K562 (cell line): ENCODE results near the gene GLI3.

Experiments
- FOXM1 ChIP-seq, 2 experiments: fragments of 450-650 bp in 1 of 2; sonication (generic) in 1 of 2; formaldehyde crosslinking in 1 of 2; IDR thresholded peaks; 2 replicates each; pipeline versions ENCODE4 v1.6.1 to v1.9.0; 2017 to 2022; ENCODE audit warnings: low read depth in 2 of 2, mild to moderate bottlenecking in 2 of 2, missing genetic modification reagents in 1 of 2, moderate library complexity in 1 of 2
- PHF21A ChIP-seq: fragments of 450-650 bp; IDR thresholded peaks from 2 replicates; pipeline ENCODE4 v1.6.1; 2017; ENCODE audit warnings: low read depth, borderline replicate concordance
- RBBP5 ChIP-seq: fragments of 200-600 bp; sonication (generic); IDR thresholded peaks from 2 replicates; pipeline ENCODE4 v1.6.1; 2012; ENCODE audit warnings: borderline replicate concordance, mild to moderate bottlenecking, low read length, control low read depth, inconsistent platforms; ENCODE audit not compliant: insufficient read depth, poor library complexity, severe bottlenecking
- YBX1 ChIP-seq: fragments of 450-650 bp; IDR thresholded peaks from 2 replicates; pipeline ENCODE4 v1.7.1; 2016; ENCODE audit warnings: mild to moderate bottlenecking
- YY1 ChIP-seq, 3 experiments: IDR thresholded peaks; 2 replicates each; pipeline ENCODE4 v1.6.1; 2011; ENCODE audit warnings: low read length in 2 of 3, mild to moderate bottlenecking in 2 of 3, moderate library complexity in 2 of 3, borderline replicate concordance in 1 of 3, control low read depth in 1 of 3, low read depth in 1 of 3; ENCODE audit not compliant: insufficient read depth in 3 of 3, insufficient replicate concordance in 2 of 3, control insufficient read depth in 1 of 3, insufficient read length in 1 of 3; ENCODE audit errors: extremely low read depth in 1 of 3
- ZNF354B ChIP-seq: fragments of 250-450 bp; sonication (Bioruptor Pico); IDR thresholded peaks from 2 replicates; pipeline ENCODE4 v1.4.0; 2020
- TF ChIP-seq, protein P1 (sequence below), 3 experiments: IDR thresholded peaks in 2 of 3; conservative IDR thresholded peaks in 1 of 3; 2 replicates each; pipeline ENCODE4 v1.5.1; 2011 to 2012; ENCODE audit warnings: low read length in 3 of 3, mild to moderate bottlenecking in 3 of 3, control low read depth in 2 of 3, improper control_type of control experiment in 1 of 3, inconsistent platforms in 1 of 3, low read depth in 1 of 3, mixed read lengths in 1 of 3, moderate library complexity in 1 of 3; ENCODE audit not compliant: insufficient read depth in 2 of 3

DNA sequence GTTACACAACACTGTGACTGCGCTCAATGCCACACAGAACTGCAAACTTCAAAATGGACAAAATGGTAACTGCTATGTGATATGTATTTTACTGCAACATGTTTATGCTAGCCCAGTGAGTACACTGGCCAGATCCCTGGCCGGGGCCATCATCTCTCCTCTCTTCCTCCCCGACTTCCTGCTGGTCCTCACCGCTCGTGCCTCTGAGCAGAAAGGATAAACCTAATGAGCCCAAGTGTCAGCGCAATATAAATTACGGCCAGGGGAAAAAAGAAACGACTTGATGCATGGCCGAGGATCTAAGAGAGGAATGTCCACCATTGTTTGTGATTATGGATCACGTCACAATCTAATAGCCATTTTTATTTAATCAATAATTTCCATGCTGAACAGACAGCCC lies 225.2 kb downstream of the GLI3 start:
- TF ChIP-seq YBX1 (no peak), FOXM1 (IDR thresholded peaks at IDR 0.05; ENCODE audit: low read depth) (no peak), FOXM1 (CRISPR knock-in tag; IDR thresholded peaks at IDR 0.05; ENCODE audit: low read depth) (no peak), RBBP5 (no peak), PHF21A (no peak), ZNF354B (no peak), YY1 (IDR thresholded peaks at IDR 0.05; ENCODE audit: borderline replicate concordance in 1 of 3, control insufficient read depth in 1 of 3, extremely low read depth in 1 of 3, insufficient read depth in 3 of 3, insufficient read length in 1 of 3, insufficient replicate concordance in 2 of 3, low read depth in 1 of 3, low read length in 2 of 3) (no peak)
- TF ChIP-seq, protein P1, sequence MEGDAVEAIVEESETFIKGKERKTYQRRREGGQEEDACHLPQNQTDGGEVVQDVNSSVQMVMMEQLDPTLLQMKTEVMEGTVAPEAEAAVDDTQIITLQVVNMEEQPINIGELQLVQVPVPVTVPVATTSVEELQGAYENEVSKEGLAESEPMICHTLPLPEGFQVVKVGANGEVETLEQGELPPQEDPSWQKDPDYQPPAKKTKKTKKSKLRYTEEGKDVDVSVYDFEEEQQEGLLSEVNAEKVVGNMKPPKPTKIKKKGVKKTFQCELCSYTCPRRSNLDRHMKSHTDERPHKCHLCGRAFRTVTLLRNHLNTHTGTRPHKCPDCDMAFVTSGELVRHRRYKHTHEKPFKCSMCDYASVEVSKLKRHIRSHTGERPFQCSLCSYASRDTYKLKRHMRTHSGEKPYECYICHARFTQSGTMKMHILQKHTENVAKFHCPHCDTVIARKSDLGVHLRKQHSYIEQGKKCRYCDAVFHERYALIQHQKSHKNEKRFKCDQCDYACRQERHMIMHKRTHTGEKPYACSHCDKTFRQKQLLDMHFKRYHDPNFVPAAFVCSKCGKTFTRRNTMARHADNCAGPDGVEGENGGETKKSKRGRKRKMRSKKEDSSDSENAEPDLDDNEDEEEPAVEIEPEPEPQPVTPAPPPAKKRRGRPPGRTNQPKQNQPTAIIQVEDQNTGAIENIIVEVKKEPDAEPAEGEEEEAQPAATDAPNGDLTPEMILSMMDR (IDR thresholded peaks at IDR 0.05 in 2 of 3, conservative IDR thresholded peaks at IDR 0.05 in 1 of 3; ENCODE audit: insufficient read depth in 2 of 3, low read depth in 1 of 3, low read length in 3 of 3): no peak
